Colon (tissue), 2 donors: ENCODE results near the gene MPC1.
"Not testable (repeated sequence)": the region's sequence is repeated elsewhere in the genome, so short reads cannot be mapped to it uniquely, and the experiment has no call there.

Experiments used
- FAIRE-seq: peaks from 2 replicates; lab custom pipeline; 2012; peaks lifted over from hg19 to GRCh38; lab: Jason Lieb, UNC
- donor health status: control.
- donor health status: control.

The MPC1 gene

DNA sequence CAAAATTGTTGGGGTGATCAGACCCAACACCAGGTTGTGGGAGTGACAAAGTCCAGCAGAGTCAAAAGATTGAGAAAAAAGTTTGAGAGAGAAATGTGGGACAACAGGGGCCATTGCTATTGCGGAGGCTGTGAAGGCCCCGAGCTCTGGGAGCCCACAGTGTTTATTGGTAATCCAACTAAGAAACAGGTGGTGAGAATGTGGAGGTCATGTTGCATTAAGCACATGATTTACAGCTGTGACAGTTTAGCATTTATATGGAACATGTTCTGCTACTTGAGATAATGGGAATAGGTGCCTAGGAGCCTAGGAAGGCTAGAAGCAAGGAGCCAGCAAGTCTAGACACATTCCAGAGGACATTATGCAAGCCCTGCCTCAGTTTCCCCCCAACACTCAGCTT is 37.8 kb downstream of the MPC1 start:
- FAIRE-seq = not testable (repeated sequence)

DNA sequence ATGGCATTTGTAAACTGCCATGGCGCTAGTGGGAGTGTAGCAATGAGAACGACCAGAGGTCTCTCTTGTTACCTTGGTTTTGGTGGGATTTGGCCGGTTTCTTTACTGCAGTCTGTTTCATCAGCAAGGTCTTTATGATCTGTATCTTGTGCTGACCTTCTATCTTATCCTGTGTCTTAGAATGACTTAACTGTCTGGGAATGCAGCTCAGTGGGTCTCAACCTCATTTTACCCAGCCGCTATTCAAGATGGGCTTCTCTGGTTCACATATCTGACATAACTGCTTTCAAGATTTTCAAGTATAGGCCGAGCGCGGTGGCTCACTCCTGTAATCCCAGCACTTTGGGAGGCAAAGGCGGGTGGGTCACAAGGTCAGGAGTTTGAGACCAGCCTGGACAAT is 38.5 kb downstream of the MPC1 start:
- FAIRE-seq = no peak

DNA sequence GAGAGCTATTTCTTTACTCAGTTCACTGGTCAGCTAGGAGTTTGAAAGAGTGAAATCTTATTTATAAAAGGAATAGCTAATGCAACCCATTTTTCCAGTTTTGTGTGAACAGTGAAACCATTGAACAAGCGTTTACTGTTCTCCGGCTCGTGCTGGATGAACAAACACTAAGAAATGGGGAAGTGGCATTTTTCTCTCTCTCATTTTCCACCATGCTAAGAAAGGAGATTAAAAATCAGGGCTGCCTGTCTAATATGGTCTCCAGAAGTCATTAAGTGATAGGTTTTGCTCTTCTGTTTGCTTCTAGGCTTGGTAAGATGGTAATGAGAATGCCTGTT is 39.6 kb downstream of the MPC1 start:
- FAIRE-seq = no peak

DNA sequence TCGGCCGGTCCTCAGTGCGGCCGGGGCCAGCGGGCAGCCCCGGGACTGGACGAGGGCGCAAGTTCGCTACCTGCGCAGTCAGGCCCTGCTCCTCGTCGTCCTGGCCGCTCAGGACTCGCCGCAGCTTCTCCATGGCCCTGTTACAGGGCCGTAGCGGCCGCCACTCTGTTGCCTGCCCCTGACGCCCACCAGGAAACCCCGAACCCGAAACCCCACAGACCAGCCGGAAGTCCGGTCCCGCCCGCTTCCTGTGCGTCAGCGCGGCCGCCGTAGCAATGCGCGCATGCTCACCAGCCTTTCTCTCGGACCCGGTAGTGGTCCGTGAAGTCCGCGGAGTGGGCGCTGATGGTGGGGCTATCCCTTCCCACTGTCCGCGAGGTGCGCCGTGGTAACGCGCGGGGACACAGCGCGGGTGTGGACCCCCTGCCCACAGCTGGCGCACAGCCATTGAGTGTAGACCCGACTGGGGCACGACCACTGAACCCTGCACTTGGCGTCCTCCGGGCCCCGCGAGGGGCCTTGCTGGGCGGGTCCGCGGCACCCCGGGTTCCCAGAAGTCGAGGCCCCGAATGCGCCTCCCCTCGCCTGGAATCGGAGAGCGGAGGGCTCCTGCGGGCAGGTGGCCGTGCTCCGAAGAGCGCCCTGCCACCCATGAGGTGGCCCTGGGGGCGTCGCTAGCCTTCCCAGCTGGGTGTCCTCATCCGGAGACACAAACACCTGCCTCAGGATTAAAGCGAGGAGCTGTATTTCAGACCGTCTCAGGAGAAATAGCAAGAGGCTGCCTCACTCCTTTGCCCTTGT is 40.2 kb downstream of the MPC1 start, which contains the start of gene SFT2D1:
Gene SFT2D1, minus strand, starts transcription at position 197 of the 801 bp plus-strand sequence. Its CDS starts 64 bp downstream, at position 133.
- FAIRE-seq = no peak

GRCh38 chr6:166341977-166342348 is 40.8 kb downstream of the MPC1 start:
- no peak for FAIRE-seq

DNA sequence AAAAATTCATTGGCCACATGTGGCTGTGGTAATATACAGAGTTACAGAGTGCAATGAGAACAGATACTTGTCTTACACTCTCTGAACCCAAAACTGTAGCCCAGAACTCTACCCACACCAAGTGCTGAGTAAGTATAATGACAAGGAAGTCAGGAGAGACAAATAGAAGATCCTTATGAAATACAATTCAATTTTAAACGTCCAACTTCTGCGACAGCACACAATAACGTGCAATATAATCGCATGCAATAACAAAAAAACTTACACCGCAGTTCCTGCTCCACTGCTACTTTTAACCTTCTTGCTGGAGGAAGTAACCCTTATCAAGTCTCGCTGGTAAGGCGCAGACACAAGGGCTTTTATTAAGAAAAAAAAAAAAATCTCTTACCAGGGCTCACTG is 41.3 kb downstream of the MPC1 start:
- no peak for FAIRE-seq

- no peak for FAIRE-seq
Observed at GRCh38 chr6:166338854-166339253, 43.9 kb downstream of the MPC1 start.

GRCh38 chr6:166336847-166337246 is 45.9 kb downstream of the MPC1 start:
- no peak for FAIRE-seq

DNA sequence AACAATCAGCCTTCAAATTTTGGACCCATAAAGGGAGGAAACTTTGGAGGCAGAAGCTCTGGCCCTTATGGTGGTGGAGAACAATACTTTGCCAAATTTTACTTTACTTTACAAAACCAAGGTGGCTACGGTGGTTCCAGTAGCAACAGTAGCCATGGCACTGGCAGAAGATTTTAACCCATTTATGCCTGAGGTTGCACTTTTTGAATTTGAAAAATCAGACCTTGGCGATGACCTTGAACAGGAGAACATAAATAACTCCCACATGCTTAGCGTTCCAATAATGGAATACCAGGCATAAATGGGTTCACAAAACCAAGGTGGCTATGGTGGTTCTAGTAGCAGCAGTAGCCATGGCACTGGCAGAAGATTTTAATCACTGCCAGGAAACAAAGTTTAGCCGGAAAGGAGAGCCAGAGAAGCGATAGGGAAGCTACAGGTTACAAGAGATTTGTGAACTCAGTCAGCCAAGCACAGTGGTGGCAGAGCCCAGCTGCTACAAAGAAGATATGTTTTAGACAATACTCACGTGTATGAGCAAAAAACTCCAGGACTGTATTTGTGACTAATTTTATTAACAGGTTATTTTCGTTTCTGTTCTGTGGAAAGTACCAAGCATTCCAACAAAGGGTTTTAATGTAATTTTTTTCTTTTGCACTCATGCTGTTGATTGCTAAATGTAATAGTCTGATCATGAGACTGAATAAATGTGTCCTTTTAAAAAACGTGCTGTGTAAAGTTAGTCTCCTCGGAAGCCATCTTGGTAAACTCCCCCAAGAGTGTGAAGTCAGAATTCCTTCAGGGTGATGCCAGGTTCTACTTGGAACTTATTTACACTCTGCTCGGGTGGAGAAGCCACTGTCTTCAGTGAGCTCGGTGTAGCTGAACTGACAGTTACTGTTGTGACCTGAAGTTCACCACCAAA is 47.1 kb downstream of the MPC1 start:
- no peak for FAIRE-seq

- no peak for FAIRE-seq
Observed at GRCh38 chr6:166334878-166335277, 47.9 kb downstream of the MPC1 start.

DNA sequence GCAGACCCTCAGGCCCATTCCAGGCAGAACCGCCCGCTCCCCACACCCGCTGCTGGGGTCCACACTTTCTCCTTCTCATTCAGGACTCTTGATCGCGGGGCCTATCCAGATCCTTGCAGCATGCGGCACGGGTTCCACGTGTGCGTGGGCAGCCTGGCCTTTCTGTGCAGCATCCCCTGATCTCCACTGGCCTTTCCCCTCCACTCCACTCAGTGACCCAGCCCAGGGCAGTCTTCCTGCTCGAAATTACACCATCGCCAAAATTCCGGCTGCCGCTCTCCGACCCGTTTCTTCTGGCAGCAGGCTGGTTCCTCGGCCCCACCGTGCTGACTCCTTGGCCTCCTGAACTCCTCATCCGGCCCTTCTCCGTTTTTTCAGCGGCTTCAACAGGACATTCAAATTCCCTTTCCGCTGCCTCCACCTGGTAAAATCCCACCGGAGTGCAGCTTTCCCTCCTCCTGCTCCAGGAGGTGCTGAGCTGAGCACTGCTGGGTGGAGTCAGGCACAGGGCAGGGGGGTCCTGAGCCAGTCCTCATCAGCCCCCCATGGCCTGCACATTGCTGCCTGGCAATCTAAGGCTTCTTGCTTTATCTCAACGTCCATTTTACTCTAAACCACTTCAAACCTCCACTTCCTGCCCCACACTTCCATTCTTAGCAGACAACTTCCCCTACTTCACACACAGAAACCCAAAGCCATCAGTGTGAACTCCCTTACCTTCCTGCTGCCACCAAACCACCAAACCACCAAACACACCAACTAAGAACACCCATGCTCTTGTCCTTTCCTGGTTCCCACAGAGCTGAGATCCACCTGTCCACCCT is 49.4 kb downstream of the MPC1 start:
- FAIRE-seq = no peak

DNA sequence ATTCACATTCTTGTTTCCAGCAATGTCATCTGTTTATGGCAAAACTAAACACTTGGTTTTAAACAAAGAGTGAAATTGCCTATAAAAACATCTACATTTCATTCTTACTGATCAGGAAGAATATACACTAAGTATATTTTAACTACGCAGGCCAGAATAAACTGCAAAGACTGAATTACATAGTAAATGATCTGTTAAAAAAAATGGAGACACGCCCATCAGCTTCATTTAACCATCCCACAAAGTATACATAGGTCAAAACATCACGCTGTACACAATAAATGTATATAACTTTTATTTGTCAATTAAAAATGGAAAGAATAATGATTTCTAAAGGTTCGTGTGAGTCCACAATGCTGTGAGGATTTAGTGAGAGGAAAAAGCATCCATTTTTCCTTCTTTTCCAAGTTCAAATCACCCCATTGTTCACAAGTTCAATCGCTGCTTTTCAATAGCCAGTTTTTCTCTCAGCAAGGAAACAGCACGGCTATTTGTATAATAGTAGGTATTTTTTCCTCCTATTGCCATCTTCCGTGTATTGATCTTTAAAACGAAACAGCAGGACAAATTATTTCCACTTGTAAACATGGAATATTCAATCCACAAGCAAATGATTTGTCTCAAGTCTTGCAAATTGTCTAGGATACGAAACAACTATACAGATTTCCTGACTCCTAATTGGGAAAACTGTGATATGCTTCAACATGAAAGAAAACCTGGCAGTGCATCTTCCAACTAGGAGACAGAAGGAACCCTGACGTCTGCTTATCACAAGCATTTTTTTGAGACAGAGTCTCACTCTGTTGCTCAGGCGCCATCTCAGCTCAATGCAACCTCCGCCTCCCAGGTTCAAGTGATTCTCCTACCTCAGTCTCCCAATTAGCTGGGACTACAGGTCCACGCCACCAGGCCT is 51.0 kb downstream of the MPC1 start:
- FAIRE-seq = no peak

GRCh38 chr6:166330612-166331011 is 52.1 kb downstream of the MPC1 start:
- no peak for FAIRE-seq

DNA sequence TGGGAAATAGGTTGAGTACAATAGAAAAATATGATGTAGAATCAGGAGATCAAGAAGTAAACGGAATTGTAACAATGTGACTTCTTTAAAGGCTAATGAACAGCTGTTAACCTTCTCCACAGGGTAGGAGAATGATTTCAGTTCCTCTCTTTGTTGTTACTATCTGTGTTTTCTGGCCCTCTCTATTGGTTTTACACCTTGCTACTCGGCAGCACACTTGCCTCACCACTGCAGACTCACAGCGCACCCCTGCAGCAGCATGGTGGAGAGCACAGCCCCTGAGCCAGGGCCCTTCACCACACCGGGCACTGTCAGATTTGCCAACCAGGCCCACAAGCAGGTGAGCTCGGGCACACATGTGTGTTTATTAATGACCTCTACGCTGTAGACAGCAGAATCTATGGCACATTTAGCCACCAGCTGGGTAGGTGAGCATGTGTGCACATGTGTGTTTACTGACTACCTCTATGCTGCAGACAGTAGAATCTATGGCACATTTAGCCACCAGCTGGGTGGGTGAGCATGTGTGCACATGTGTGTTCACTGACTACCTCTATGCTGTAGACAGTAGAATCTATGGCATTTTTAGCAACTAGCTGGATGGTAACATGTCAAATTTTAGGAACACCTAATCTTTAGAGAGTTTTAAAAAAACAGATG is 57.2 kb downstream of the MPC1 start:
- FAIRE-seq = no peak

DNA sequence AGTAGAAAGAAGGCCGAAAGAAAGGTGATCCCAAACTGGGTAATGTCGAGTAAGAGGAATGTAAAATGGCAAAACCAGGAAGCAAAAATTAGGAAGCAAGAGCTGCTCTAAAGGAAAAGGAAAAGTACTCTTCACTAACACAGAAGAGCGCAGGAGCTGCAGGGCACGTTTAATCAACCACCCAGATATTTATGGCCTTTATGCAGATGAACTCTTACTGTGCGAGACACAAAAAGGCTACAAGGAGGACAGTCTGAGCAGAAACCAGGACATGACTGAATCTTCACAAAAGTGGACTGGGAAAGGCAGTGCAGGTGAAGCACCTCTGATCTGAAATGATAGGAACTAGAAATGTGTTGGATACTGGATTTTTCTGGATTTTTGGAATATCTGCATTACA is 59.3 kb downstream of the MPC1 start:
- FAIRE-seq = no peak

DNA sequence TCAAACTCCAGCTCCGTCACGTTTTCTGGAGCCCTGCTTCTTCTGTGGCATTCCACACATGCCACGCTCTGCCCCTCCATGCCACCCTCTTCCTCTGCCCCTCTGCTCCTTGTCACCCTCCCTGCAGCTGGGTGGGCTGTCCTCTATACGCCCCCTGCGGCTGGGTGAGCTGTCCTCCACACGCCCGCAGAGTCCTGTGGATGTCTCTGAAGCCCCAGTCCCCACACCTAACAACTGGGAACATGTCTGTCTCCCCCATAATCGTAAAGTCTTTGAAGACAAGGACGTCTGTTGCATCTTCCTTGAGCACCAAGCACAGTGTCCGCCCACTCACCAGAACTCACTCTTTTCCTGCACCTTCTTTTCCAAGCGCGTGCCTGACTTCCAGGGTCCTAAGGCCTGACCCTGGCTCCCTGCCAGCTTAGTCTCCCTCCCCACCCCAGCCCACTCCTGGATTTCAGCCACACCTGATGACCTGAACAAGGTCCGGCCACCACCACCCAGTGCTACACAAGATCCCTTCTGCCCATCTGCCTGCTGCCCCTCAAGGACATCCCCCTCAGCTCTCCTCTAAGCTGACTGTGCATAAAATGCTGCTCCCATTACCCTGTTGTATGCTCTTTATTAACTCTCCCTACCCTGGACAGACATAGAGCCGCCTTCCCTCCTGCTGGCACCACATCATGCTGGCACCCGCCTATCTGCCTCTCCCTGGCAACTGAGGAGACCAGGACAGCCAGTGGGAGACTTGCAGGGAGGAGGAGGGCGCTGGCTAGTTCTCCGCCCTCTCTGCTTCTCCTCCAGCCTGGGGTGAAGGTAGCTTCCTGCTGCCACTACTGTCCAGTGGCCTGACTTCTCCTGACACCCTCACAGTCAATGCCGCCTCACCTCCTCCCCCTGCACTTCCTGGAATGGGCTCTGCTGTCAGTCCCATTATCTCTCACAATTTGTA is 63.8 kb downstream of the MPC1 start:
- no peak for FAIRE-seq

GRCh38 chr6:166318227-166318626 is 64.5 kb downstream of the MPC1 start:
- FAIRE-seq = no peak

- FAIRE-seq = no peak
Observed at GRCh38 chr6:166317261-166318212, 65.2 kb downstream of the MPC1 start.
